MG63 (cell line): ENCODE data around the gene RAP1A. TPM values are rescaled to one million over a fixed set of nuclear protein-coding genes. Genes with fewer than 3 reads are reported as not detected.
"Not testable (repeated sequence)": the region's sequence is repeated elsewhere in the genome, so short reads cannot be mapped to it uniquely, and the experiment has no call there.

Source experiments
- DNase-seq: peaks from one replicate; pipeline ENCODE4 v3.0.0-alpha.2; 2020
- H3K27me3 ChIP-seq: fragments of 250-450 bp; sonication (Bioruptor Pico); 2 replicates; pipeline ENCODE4 v1.5.1; 2020; ENCODE audit warnings: mild to moderate bottlenecking, moderate library complexity
- H3K36me3 ChIP-seq: fragments of 250-450 bp; sonication (Bioruptor Pico); 2 replicates; pipeline ENCODE4 v1.5.1; 2020; ENCODE audit warnings: mild to moderate bottlenecking, moderate library complexity
- H3K4me3 ChIP-seq: fragments of 250-450 bp; sonication (Bioruptor Pico); 2 replicates; pipeline ENCODE4 v1.5.1; 2020; ENCODE audit warnings: mild to moderate bottlenecking, moderate library complexity
- H3K9me3 ChIP-seq: fragments of 250-450 bp; sonication (Bioruptor Pico); 2 replicates; pipeline ENCODE4 v1.5.1; 2020; ENCODE audit warnings: mild to moderate bottlenecking, moderate library complexity
- total RNA-seq: library from RNA; depleted of rRNA; stranded (reverse); fragments of >200 nt; shearing (Covaris generic); gene quantifications from 2 replicates; pipeline ENCODE4 v1.2.3, GENCODE V29; 2014; ENCODE audit warnings: low replicate concordance

The RAP1A gene
- total RNA-seq, 1 experiment from 2014 or later: 20.6 TPM

GRCh38 chr1:111615870-111616715, 3.5 kb upstream of the RAP1A start:
- Histone ChIP-seq H3K27me3 (no peaks in the 10 kb centered on the region), H3K9me3 (no peaks in the 10 kb centered on the region), H3K36me3 (no peaks in the 10 kb centered on the region), H3K4me3 (no peak overlapping the region)
- no peak for DNase-seq

DNA sequence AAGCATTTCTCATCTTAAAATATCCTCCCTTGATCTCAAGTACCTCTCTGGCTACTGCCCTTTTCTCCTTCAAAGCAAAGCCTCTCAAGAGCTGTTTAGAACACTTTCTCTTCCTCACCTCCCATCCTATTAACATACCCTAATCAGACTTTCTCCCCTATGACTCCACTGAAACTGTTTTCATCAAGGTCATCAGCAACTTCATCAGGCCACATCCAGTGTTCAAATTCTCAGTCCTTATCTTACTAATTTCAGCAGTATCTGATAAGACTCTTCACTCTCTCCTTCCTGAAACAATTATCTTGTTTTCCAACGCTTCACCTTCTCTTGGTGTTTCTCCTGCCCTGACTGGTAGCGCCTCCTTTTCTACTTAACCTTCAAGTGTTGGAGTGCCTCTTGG, 1.5 kb upstream of the RAP1A start:
- H3K4me3 ChIP-seq: no peak overlapping the region
- no peaks in the 10 kb centered on the region for H3K27me3 ChIP-seq
- no peaks in the 10 kb centered on the region; the same call in 1 of the 2 replicates for H3K36me3 ChIP-seq
- H3K9me3 ChIP-seq: no peaks in the 10 kb centered on the region
- no peak for DNase-seq

GRCh38 chr1:111618961-111619634, 491 bp upstream of the RAP1A start:
- Histone ChIP-seq H3K27me3 (no peaks in the 10 kb centered on the region), H3K36me3 (no peaks in the 10 kb centered on the region; the same call in 1 of the 2 replicates), H3K9me3 (no peaks in the 10 kb centered on the region), H3K4me3 (peak overlapping the region; percentile 57)
- DNase-seq: no peak

DNA sequence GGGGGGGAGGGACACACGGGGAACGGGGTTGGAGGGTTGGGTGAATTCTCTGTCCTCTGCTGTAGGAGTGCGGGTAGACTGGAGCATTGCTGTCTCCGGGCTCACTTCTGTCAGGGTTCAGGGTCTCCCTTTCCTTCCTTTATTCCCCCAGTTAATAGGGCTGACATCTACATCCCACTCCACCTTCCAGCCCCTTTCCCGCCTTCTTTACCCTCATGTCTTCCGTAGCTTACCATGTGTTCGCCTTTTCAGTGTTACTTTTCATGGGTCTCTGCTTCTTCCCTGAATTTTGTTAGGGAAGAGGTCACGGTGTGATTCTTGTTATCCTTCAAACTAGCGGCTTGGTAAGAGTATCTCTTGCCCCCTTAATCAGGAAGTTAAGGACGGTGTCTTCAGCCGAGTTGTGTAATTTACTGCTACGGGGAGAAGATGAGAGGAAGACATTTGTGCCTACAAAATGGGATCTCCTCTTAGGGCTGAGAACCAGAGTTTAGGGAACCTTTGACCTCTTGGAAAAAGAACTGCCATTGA, 917 bp downstream of the RAP1A start:
- Histone ChIP-seq H3K27me3 (no peaks in the 10 kb centered on the region), H3K36me3 (no peaks in the 10 kb centered on the region; the same call in 1 of the 2 replicates), H3K9me3 (no peaks in the 10 kb centered on the region), H3K4me3 (peak overlapping the region; percentile 57)
- DNase-seq: no peak

DNA sequence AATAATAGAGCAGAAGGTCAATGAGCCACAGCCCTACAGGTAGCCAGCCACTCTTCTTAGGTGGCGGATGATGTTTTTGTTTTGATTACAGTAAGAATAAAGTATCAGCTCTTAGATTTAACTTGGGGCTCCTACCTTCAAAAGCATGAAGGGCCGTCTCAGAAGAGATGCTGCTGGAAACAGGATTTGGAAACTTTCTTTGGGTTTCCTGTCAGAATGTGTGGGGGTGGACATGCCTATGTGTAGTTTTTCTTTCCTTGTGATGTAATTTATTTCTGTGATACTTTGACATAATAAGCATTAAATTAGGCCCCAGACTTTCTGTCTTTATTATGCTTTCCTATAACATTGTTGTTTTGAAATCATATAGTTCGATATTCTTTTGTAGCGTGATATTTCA, 1.5 kb downstream of the RAP1A start:
- Histone ChIP-seq H3K36me3 (no peaks in the 10 kb centered on the region; the same call in 1 of the 2 replicates), H3K9me3 (no peaks in the 10 kb centered on the region), H3K27me3 (no peaks in the 10 kb centered on the region), H3K4me3 (peak overlapping the region; percentile 57)
- DNase-seq: no peak

DNA sequence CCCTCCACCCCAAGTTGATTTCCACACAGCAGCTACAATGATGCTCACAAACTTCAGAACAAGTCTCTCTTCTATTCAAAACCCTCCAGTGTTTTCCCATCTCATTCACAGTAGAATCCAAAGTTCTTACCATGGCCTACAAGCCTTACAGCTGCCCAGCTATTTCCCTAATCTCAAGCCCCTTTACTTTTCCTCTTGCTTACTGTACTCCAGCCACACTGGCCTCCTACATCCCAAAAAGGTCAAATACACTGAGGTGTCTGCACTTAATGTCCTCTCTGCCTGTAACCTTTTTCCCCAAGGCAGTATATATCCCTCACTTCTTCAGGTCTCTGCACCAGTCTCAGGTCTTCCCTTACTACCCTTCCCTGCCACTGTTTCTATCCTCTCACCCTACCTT, 2.6 kb downstream of the RAP1A start:
- no peak for DNase-seq
- H3K9me3 ChIP-seq: no peaks in the 10 kb centered on the region
- H3K4me3 ChIP-seq: no peak overlapping the region
- no peaks in the 10 kb centered on the region; the same call in 1 of the 2 replicates for H3K36me3 ChIP-seq
- no peaks in the 10 kb centered on the region for H3K27me3 ChIP-seq

DNA sequence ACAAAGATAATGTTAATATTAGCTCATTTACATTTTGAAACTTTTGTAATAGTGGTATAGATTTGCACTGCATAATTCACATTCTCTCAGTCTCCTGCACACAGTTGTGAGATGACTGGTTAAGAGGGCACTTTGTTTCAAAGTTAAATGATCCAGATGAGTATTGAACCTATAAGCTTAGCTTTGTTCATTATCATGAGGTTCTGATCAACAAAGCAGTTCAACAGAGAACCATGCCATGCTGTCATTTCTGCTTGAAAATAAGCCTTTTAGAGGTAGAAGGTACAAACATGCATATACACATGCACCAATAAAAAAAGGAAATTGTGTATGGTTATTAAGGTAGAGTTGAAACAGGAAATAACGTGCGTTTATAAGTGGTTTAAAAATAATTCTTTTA, 4.8 kb downstream of the RAP1A start:
- no peaks in the 10 kb centered on the region for H3K9me3 ChIP-seq
- no peaks in the 10 kb centered on the region; the same call in 1 of the 2 replicates for H3K36me3 ChIP-seq
- no peaks in the 10 kb centered on the region for H3K27me3 ChIP-seq
- no peak overlapping the region for H3K4me3 ChIP-seq
- no peak for DNase-seq

- no peaks in the 10 kb centered on the region for H3K9me3 ChIP-seq
- no peaks in the 10 kb centered on the region; the same call in 1 of the 2 replicates for H3K36me3 ChIP-seq
- no peak overlapping the region for H3K4me3 ChIP-seq
- DNase-seq: no peak
- H3K27me3 ChIP-seq: no peaks in the 10 kb centered on the region
Measured at GRCh38 chr1:111625276-111625675, 5.7 kb downstream of the RAP1A start.

DNA sequence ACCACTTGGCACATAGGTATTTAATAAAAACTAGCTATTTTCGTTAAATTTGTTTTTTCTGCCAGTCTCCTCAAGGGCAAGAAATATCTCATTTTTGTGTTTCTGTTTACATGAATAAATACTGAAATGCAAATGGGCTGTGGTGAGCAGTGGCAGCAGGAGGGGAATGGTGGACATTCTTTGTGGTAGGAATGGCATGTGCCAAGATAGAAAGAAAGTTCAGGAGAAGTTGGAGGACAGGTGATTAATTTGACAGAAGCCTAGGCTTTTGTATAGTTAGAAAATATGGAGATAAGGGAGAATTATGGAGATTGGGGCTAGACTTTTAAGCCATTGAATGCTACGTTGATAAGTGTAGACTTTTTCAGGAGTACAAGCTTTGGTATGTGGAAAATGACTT, 8.6 kb downstream of the RAP1A start:
- DNase-seq: no peak
- Histone ChIP-seq H3K27me3 (no peaks in the 10 kb centered on the region), H3K9me3 (no peaks in the 10 kb centered on the region), H3K36me3 (no peaks in the 10 kb centered on the region), H3K4me3 (no peak overlapping the region)

DNA sequence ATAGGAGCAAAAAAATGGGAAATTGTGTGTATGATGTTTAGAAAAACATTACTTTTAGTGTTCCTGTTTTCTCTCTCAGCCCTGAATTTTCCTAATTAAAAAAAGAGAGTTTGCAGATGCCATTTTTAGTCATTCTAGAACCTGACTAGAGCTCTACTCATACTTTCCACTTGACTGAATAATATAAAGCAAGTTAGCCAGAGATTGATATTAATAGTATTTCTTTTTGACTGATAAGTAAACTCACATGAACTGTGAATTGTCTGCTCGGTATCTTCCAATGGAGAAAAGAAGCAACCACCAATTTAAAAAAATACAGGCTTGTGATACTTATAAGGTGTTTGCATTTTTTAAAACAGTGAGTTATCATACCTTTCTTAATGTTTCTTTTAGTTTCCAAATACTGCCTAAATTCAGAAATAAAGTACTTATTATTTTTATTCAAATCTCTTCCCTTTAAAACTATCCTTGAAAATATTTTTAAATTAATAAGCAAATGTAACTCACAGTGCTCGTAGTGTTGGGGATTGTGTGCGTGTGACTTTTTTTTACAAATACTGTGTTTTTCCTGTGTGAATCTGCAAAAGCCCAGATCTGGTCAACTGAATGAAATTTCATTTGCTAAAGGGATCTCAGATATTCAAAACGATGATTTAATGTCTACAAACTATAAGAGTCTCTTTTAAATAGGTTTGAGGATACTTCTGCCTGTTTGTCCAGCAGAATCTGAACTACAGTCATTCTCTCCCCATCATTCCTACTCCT, 9.8 kb downstream of the RAP1A start:
- no peaks in the 10 kb centered on the region for H3K36me3 ChIP-seq
- no peaks in the 10 kb centered on the region for H3K9me3 ChIP-seq
- no peak for DNase-seq
- H3K4me3 ChIP-seq: no peak overlapping the region
- H3K27me3 ChIP-seq: no peaks in the 10 kb centered on the region

- Histone ChIP-seq H3K4me3 (no peak overlapping the region), H3K36me3 (no peaks in the 10 kb centered on the region), H3K27me3 (no peaks in the 10 kb centered on the region), H3K9me3 (no peaks in the 10 kb centered on the region)
- no peak for DNase-seq
Measured at GRCh38 chr1:111630567-111630966, 11.0 kb downstream of the RAP1A start.

DNA sequence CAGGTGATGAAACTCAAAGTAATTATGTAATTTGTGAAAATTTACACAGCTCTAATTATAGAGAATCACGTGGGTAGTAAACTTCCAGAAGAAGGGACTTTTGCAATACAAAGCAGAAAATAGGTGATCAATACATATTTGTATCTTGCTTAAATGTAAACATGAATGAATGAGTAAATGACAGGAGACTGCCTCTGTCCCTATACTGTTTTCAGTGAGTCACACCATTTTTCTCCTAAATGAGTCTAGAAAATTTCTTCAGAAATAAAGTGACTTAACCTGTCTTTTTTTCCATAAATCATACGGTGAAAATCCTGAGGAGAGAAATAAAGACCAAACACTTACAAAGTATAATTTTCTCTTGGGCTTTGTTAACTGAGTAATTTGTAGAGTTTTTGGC, 11.9 kb downstream of the RAP1A start:
- no peak for DNase-seq
- no peaks in the 10 kb centered on the region for H3K27me3 ChIP-seq
- H3K36me3 ChIP-seq: no peaks in the 10 kb centered on the region
- no peaks in the 10 kb centered on the region for H3K9me3 ChIP-seq
- H3K4me3 ChIP-seq: no peak overlapping the region

DNA sequence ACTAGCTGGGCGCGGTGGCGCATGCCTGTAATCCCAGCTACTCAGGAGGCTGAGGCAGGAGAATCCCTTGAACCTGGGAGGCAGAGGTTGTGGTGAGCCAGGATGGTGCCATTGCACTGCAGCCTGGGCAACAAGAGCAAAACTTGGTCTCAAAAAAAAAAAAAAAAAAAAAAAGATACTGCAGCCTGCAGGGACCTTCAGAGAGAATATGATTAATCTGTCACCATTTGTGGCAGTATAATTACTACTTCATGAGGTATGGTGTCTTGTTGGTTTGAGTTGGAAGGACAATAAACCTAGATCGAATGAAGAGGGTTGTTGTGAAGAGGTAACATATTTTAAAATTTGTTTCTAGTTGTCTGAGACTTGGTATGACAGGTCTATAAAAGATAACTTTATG, 13.2 kb downstream of the RAP1A start:
- not testable (repeated sequence) for H3K9me3 ChIP-seq, H3K27me3 ChIP-seq, H3K4me3 ChIP-seq, DNase-seq, H3K36me3 ChIP-seq

- no peaks in the 10 kb centered on the region for H3K9me3 ChIP-seq
- no peaks in the 10 kb centered on the region for H3K27me3 ChIP-seq
- H3K4me3 ChIP-seq: no peak overlapping the region
- no peaks in the 10 kb centered on the region for H3K36me3 ChIP-seq
- DNase-seq: no peak
Measured at GRCh38 chr1:111633736-111634247, 14.2 kb downstream of the RAP1A start.

DNA sequence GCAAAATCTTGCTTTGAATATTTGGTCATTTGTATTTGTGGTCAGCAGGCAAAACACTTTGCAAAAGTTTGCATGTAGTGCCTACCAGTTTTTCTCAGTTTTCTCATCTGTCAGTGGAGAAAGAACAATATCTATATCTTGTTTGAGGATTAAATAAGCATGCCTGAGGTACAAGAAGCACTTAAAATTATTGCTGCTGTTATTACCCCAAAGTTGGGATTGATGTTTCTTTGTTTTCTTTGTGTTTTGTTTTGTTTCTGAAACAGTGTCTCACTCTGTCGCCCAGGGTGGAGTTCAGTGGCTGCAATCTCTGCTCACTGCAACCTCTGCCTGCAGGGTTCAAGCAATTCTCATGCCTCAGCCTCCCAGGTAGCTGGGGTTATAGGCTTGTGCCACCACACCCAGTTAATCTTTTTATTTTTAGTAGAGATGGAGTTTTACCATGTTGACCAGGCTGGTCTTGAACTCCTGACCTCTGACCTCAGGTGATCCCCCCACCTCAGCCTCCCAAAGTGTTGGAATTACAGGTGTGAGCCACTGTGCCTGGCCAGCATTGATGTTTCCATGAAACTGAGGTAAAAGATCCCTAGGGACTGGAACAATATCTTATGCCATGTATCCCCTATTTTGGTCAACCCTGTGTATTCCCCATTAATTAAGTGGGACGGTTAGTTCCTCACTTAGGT, 15.9 kb downstream of the RAP1A start:
- Histone ChIP-seq H3K4me3 (no peak overlapping the region), H3K9me3 (no peaks in the 10 kb centered on the region), H3K36me3 (no peaks in the 10 kb centered on the region; the same call in 1 of the 2 replicates), H3K27me3 (no peaks in the 10 kb centered on the region)
- no peak for DNase-seq

DNA sequence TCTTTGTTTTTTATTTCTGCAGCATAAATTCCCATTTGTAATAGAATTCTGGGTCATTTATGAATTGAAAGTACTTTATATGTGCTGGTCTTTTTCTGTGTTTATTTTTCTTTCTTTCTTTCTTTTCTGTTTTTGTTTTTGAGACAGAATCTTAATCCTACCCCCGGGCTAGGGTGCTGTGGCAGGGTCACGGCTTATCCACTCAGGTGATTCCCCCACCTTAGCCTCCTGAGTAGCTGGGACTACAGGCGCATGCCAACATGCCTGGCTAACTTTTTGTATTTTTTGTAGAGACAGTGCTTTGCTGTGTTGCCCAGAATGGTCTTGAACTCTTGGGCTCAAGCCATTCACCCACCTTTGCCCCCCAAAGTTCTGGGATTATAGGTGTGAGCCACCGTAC, 18.7 kb downstream of the RAP1A start:
- Histone ChIP-seq H3K9me3 (peaks cover 2% of the 10 kb centered on the region; the same call in 1 of the 2 replicates), H3K27me3 (no peaks in the 10 kb centered on the region), H3K36me3 (no peaks in the 10 kb centered on the region; the same call in 1 of the 2 replicates), H3K4me3 (no peak overlapping the region)
- DNase-seq: no peak
